ENCODE results near the gene NOS1AP.

GRCh38 chr1:162021124-162021523 is 48.4 kb upstream of the NOS1AP start:
- no peak for TF ChIP-seq CBFB (CRISPR knock-in tag; IDR thresholded peaks at IDR 0.05; ENCODE audit: low read depth)
- no peak for TF ChIP-seq ZNF121 (CRISPR knock-in tag; IDR thresholded peaks at IDR 0.05)
- TF ChIP-seq JUN (CRISPR knock-in tag; IDR thresholded peaks at IDR 0.05), result no peak
- TF ChIP-seq, protein P1, sequence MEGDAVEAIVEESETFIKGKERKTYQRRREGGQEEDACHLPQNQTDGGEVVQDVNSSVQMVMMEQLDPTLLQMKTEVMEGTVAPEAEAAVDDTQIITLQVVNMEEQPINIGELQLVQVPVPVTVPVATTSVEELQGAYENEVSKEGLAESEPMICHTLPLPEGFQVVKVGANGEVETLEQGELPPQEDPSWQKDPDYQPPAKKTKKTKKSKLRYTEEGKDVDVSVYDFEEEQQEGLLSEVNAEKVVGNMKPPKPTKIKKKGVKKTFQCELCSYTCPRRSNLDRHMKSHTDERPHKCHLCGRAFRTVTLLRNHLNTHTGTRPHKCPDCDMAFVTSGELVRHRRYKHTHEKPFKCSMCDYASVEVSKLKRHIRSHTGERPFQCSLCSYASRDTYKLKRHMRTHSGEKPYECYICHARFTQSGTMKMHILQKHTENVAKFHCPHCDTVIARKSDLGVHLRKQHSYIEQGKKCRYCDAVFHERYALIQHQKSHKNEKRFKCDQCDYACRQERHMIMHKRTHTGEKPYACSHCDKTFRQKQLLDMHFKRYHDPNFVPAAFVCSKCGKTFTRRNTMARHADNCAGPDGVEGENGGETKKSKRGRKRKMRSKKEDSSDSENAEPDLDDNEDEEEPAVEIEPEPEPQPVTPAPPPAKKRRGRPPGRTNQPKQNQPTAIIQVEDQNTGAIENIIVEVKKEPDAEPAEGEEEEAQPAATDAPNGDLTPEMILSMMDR (IDR thresholded peaks at IDR 0.05), result no peak
- TF ChIP-seq HMGXB4 (CRISPR knock-in tag; IDR thresholded peaks at IDR 0.05), result no peak
- TF ChIP-seq E2F1 (CRISPR knock-in tag; IDR thresholded peaks at IDR 0.05), result no peak
- TF ChIP-seq PREB (CRISPR knock-in tag; IDR thresholded peaks at IDR 0.05; ENCODE audit: borderline replicate concordance), result no peak
- no peak for TF ChIP-seq SP1 (CRISPR knock-in tag; conservative IDR thresholded peaks at IDR 0.05)
- TF ChIP-seq, protein P2, sequence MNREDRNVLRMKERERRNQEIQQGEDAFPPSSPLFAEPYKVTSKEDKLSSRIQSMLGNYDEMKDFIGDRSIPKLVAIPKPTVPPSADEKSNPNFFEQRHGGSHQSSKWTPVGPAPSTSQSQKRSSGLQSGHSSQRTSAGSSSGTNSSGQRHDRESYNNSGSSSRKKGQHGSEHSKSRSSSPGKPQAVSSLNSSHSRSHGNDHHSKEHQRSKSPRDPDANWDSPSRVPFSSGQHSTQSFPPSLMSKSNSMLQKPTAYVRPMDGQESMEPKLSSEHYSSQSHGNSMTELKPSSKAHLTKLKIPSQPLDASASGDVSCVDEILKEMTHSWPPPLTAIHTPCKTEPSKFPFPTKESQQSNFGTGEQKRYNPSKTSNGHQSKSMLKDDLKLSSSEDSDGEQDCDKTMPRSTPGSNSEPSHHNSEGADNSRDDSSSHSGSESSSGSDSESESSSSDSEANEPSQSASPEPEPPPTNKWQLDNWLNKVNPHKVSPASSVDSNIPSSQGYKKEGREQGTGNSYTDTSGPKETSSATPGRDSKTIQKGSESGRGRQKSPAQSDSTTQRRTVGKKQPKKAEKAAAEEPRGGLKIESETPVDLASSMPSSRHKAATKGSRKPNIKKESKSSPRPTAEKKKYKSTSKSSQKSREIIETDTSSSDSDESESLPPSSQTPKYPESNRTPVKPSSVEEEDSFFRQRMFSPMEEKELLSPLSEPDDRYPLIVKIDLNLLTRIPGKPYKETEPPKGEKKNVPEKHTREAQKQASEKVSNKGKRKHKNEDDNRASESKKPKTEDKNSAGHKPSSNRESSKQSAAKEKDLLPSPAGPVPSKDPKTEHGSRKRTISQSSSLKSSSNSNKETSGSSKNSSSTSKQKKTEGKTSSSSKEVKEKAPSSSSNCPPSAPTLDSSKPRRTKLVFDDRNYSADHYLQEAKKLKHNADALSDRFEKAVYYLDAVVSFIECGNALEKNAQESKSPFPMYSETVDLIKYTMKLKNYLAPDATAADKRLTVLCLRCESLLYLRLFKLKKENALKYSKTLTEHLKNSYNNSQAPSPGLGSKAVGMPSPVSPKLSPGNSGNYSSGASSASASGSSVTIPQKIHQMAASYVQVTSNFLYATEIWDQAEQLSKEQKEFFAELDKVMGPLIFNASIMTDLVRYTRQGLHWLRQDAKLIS (CRISPR knock-in tag; IDR thresholded peaks at IDR 0.05; ENCODE audit: borderline replicate concordance), result no peak
- TF ChIP-seq NR1H2 (CRISPR knock-in tag; IDR thresholded peaks at IDR 0.05), result no peak

Measured in WTC11 (cell line).